ENCODE data around the gene DAGLA. TPM values are rescaled to one million over a fixed set of nuclear protein-coding genes. Genes with fewer than 3 reads are reported as not detected.
A peak's percentile ranks its signal among the peaks of the same experiment; 100 is the strongest.

DAGLA gene
- total RNA-seq, 6 donors from 2014 or later: 3.0 to 11.0 (median 8.0) TPM

DNA sequence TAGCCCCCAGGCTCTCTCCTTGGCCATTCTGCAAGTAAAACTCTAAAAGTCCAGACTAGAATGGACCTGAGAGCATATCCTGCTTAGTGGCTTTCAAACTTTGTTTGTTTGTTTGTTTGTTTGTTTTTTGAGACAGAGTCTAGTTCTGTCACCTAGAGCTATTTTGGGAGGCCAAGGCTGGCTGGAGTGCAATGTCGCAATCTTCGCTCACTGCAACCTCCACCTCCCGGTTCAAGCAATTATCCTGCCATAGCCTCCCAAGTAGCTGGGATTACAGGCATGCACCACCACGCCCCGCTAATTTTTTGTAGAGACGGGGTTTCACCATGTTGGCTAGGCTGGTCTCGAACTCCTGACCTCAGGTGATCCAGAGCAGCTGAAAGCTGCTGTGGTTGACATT lies 28.9 kb downstream of the DAGLA start:
- no peak for ATAC-seq (ENCODE audit: low FRiP score in 2 of 2)
- Histone ChIP-seq H3K4me3 (no peak overlapping the region), H3K27me3 (no peaks in the 10 kb centered on the region), H3K9me3 (no peaks in the 10 kb centered on the region), H3K27ac (no peak overlapping the region), H3K4me1 (no peaks in the 10 kb centered on the region), H3K36me3 (no peaks in the 10 kb centered on the region)
- TF ChIP-seq, protein P1, sequence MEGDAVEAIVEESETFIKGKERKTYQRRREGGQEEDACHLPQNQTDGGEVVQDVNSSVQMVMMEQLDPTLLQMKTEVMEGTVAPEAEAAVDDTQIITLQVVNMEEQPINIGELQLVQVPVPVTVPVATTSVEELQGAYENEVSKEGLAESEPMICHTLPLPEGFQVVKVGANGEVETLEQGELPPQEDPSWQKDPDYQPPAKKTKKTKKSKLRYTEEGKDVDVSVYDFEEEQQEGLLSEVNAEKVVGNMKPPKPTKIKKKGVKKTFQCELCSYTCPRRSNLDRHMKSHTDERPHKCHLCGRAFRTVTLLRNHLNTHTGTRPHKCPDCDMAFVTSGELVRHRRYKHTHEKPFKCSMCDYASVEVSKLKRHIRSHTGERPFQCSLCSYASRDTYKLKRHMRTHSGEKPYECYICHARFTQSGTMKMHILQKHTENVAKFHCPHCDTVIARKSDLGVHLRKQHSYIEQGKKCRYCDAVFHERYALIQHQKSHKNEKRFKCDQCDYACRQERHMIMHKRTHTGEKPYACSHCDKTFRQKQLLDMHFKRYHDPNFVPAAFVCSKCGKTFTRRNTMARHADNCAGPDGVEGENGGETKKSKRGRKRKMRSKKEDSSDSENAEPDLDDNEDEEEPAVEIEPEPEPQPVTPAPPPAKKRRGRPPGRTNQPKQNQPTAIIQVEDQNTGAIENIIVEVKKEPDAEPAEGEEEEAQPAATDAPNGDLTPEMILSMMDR (IDR thresholded peaks at IDR 0.05): no peak
- TF ChIP-seq EP300 (IDR thresholded peaks at IDR 0.05) (no peak), POLR2AphosphoS5 (IDR thresholded peaks at IDR 0.05) (no peak)
- DNase-seq: no peak
- WGBS, 2 donors: 92 to 96% methylated on average over 7 of the region's 7 CpGs

DNA sequence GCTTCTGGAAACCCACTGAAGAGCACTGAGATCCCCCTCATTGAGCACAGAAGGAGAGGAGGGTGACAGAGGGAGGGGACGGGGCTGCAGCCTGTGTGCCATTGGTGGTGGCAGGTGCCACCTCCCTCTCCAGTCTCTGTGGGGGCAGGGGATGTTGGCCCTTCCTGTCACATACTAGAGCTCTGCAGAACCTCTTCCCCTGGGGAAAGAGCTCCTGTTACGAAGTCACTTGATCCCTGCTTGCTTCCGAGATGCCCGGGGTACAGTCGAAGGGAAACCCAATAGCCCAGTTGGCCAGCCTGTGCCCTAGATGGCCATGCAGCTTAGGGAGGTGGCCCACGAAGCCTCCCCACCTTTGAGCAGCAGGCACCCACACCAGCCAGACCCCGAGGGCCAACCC lies 29.4 kb downstream of the DAGLA start:
- TF ChIP-seq, protein P1 (IDR thresholded peaks at IDR 0.05): no peak
- TF ChIP-seq EP300 (IDR thresholded peaks at IDR 0.05) (no peak), POLR2AphosphoS5 (IDR thresholded peaks at IDR 0.05) (no peak), POLR2A (IDR thresholded peaks at IDR 0.05) (no peak)
- H3K27ac ChIP-seq: no peak overlapping the region
- no peaks in the 10 kb centered on the region for H3K27me3 ChIP-seq
- DNase-seq (no peak), ATAC-seq (ENCODE audit: low FRiP score in 2 of 2) (no peak)
- no peaks in the 10 kb centered on the region for H3K9me3 ChIP-seq
- H3K4me1 ChIP-seq: no peaks in the 10 kb centered on the region
- no peaks in the 10 kb centered on the region for H3K36me3 ChIP-seq
- WGBS, 2 donors: 76 to 91% methylated on average over 4 to 7 of the region's 7 CpGs
- H3K4me3 ChIP-seq: no peak overlapping the region

- 71 to 94% methylated on average over 7 of the region's 7 CpGs for WGBS, 2 donors
- TF ChIP-seq EP300 (IDR thresholded peaks at IDR 0.05) (no peak), POLR2A (IDR thresholded peaks at IDR 0.05) (no peak), POLR2AphosphoS5 (IDR thresholded peaks at IDR 0.05) (no peak)
- TF ChIP-seq, protein P1 (IDR thresholded peaks at IDR 0.05): no peak
- no peak overlapping the region for H3K4me3 ChIP-seq
- no peaks in the 10 kb centered on the region for H3K27me3 ChIP-seq
- ATAC-seq (ENCODE audit: low FRiP score in 2 of 2) (no peak), DNase-seq (no peak)
- no peak overlapping the region for H3K27ac ChIP-seq
- no peaks in the 10 kb centered on the region for H3K4me1 ChIP-seq
- H3K36me3 ChIP-seq: no peaks in the 10 kb centered on the region
- no peaks in the 10 kb centered on the region for H3K9me3 ChIP-seq
Observed at GRCh38 chr11:61710019-61710418, 29.8 kb downstream of the DAGLA start.

DNA sequence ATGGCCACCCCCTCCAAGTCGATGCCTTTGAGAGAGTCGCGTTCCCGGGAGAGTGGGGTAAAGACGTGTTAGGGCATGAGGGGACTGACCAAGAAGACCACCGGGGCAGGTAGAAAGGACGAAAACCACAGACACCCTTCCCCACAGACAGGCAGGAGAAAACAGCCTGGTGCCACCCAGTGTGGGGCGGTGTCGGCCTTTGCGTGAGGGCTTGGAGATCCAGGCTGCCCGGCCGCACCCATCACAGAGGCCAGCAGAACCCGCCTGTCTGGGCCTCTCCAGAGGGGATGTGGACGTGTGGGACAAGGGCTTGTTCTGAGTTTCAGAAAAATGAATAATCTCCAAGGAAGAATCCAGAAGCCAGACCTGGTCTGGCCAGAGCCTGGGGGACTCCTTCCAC lies 30.8 kb downstream of the DAGLA start:
- TF ChIP-seq EP300 (IDR thresholded peaks at IDR 0.05) (no peak), POLR2AphosphoS5 (IDR thresholded peaks at IDR 0.05) (no peak), POLR2A (IDR thresholded peaks at IDR 0.05) (no peak)
- TF ChIP-seq, protein P1 (IDR thresholded peaks at IDR 0.05): no peak
- Histone ChIP-seq H3K4me3 (no peak overlapping the region), H3K36me3 (no peaks in the 10 kb centered on the region), H3K4me1 (peaks cover 0 to 5% (median 2%) of the 10 kb centered on the region in 4 donors), H3K9me3 (no peaks in the 10 kb centered on the region), H3K27ac (no peak overlapping the region), H3K27me3 (no peaks in the 10 kb centered on the region)
- ATAC-seq (ENCODE audit: low FRiP score in 2 of 2): no peak
- 93 to 95% methylated on average over 14 of the region's 14 CpGs for WGBS, 2 donors
- peak in 1 of 2 donors; percentile 54 for DNase-seq

DNA sequence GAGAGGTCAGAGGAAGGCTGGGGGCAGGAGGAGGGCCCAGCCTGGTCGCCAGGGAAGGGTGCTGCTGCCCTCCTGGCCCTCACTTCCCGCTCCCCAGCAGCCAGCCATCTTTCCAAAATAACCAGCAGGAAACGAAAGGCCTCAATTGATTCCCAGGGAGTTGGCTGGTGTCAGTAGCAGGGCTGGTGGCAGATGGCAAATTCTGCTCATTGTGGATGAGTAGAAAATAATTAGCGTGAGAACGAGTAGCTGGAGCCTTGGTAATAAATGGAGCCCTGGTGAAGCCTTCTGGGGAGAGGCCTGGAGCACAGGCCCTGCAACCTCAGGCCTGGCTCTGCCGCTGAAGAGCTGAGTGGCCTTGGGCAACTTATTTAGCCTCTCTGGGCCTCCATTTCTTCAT lies 31.3 kb downstream of the DAGLA start:
- Histone ChIP-seq H3K27me3 (no peaks in the 10 kb centered on the region), H3K4me1 (peaks cover 0 to 6% (median 3%) of the 10 kb centered on the region in 4 donors), H3K27ac (no peak overlapping the region), H3K9me3 (no peaks in the 10 kb centered on the region), H3K4me3 (no peak overlapping the region), H3K36me3 (no peaks in the 10 kb centered on the region)
- TF ChIP-seq POLR2AphosphoS5 (IDR thresholded peaks at IDR 0.05): no peak
- TF ChIP-seq, protein P1 (IDR thresholded peaks at IDR 0.05): no peak
- no peak for TF ChIP-seq EP300 (IDR thresholded peaks at IDR 0.05)
- TF ChIP-seq POLR2A (IDR thresholded peaks at IDR 0.05): no peak
- DNase-seq: no peak
- no peak for ATAC-seq (ENCODE audit: low FRiP score in 2 of 2)
- 80 to 87% methylated on average over 5 to 6 of the region's 6 CpGs for WGBS, 2 donors
